WTC11 (cell line): Measurements from ENCODE around the gene APMAP. TPM values are rescaled to one million over a fixed set of nuclear protein-coding genes. Genes with fewer than 3 reads are reported as not detected.

Experiments
- ATAC-seq: fragments of 200-7000 bp; cut with Tn5 transposase; 2 replicates; pipeline ENCODE4 v1.10.0; 2021; ENCODE audit warnings: mild to moderate bottlenecking, moderate library complexity
- CTCF ChIA-PET: fragments of 300-600 bp; sonication (Branson Sonifier 250); formaldehyde crosslinking; loops from one replicate; lab custom pipeline; 2021; ENCODE audit warnings: antibody characterized with exemption; lab: Charles Lee
- POLR2A ChIA-PET: fragments of 350-600 bp; sonication (Branson Sonifier 250); formaldehyde crosslinking; loops from one replicate; lab custom pipeline; 2021; ENCODE audit warnings: antibody characterized with exemption; lab: Charles Lee
- DNase-seq: peaks from one replicate; pipeline ENCODE4 v3.0.0; 2021; ENCODE audit warnings: low spot score
- H3K27ac Mint-ChIP-seq: 2 replicates; pipeline ENCODE4 v1.8.0; 2021; ENCODE audit warnings: mixed read lengths
- H3K27me3 Mint-ChIP-seq: 2 replicates; pipeline ENCODE4 v1.8.0; 2021; ENCODE audit warnings: low read depth, mild to moderate bottlenecking, moderate library complexity, mixed read lengths
- H3K36me3 Mint-ChIP-seq: 2 replicates; pipeline ENCODE4 v1.8.0; 2021; ENCODE audit warnings: mixed read lengths
- H3K4me1 Mint-ChIP-seq: 2 replicates; pipeline ENCODE4 v1.8.0; 2022; ENCODE audit warnings: mixed read lengths
- H3K4me3 Mint-ChIP-seq: 2 replicates; pipeline ENCODE4 v1.8.0; 2021; ENCODE audit warnings: mild to moderate bottlenecking, moderate library complexity, mixed read lengths
- H3K9me3 Mint-ChIP-seq: 2 replicates; pipeline ENCODE4 v1.8.0; 2021; ENCODE audit warnings: mixed read lengths
- ESRRA ChIP-seq: sonication (generic); formaldehyde crosslinking; IDR thresholded peaks from 2 replicates; pipeline ENCODE4 v1.8.1; 2022; ENCODE audit warnings: mild to moderate bottlenecking, missing genetic modification reagents, borderline replicate concordance
- ETV6 ChIP-seq: sonication (generic); formaldehyde crosslinking; IDR thresholded peaks from 2 replicates; pipeline ENCODE4 v1.8.1; 2022; ENCODE audit warnings: mild to moderate bottlenecking, missing genetic modification reagents
- IRF2 ChIP-seq: sonication (generic); formaldehyde crosslinking; IDR thresholded peaks from 2 replicates; pipeline ENCODE4 v1.8.0; 2022; ENCODE audit warnings: low read depth, missing genetic modification reagents, borderline replicate concordance
- MYBL2 ChIP-seq: sonication (generic); formaldehyde crosslinking; IDR thresholded peaks from 2 replicates; pipeline ENCODE4 v1.8.1; 2023; ENCODE audit warnings: mild to moderate bottlenecking, moderate library complexity, missing genetic modification reagents
- NFYB ChIP-seq: sonication (generic); formaldehyde crosslinking; conservative IDR thresholded peaks from 2 replicates; pipeline ENCODE4 v1.8.0; 2022; ENCODE audit warnings: low read depth, missing genetic modification reagents
- PRRX2 ChIP-seq: fragments of 250-450 bp; sonication (Bioruptor Pico); IDR thresholded peaks from 2 replicates; pipeline ENCODE4 v1.8.0; 2021; ENCODE audit warnings: mild to moderate bottlenecking
- RELA ChIP-seq: sonication (generic); formaldehyde crosslinking; IDR thresholded peaks from 2 replicates; pipeline ENCODE4 v1.8.1; 2022; ENCODE audit warnings: missing genetic modification reagents, mild to moderate bottlenecking, borderline replicate concordance
- SMAD4 ChIP-seq: sonication (generic); formaldehyde crosslinking; IDR thresholded peaks from 2 replicates; pipeline ENCODE4 v1.8.0; 2022; ENCODE audit warnings: mild to moderate bottlenecking, missing genetic modification reagents
- total RNA-seq: library from RNA; stranded (reverse); gene quantifications from 3 replicates; pipeline ENCODE4 v1.2.3, GENCODE V29; 2021
- TF ChIP-seq, protein P1 (sequence below): sonication (generic); formaldehyde crosslinking; IDR thresholded peaks from 2 replicates; pipeline ENCODE4 v1.8.0; 2022; ENCODE audit warnings: mild to moderate bottlenecking, missing genetic modification reagents
- TF ChIP-seq, protein P2 (sequence below): sonication (generic); formaldehyde crosslinking; IDR thresholded peaks from 2 replicates; pipeline ENCODE4 v1.8.1; 2023; ENCODE audit warnings: mild to moderate bottlenecking, missing genetic modification reagents, moderate library complexity
- TF ChIP-seq, protein P3 (sequence below): sonication (generic); formaldehyde crosslinking; IDR thresholded peaks from 2 replicates; pipeline ENCODE4 v1.8.0; 2022; ENCODE audit warnings: mild to moderate bottlenecking, missing genetic modification reagents
- TF ChIP-seq, protein P4 (sequence below): sonication (generic); formaldehyde crosslinking; IDR thresholded peaks from 2 replicates; pipeline ENCODE4 v1.8.1; 2023; ENCODE audit warnings: mild to moderate bottlenecking, missing genetic modification reagents
- TF ChIP-seq, protein P5 (sequence below): sonication (generic); formaldehyde crosslinking; IDR thresholded peaks from 2 replicates; pipeline ENCODE4 v1.8.0; 2022; ENCODE audit warnings: mild to moderate bottlenecking, missing genetic modification reagents
- TF ChIP-seq, protein P6 (sequence below): sonication (generic); formaldehyde crosslinking; IDR thresholded peaks from 2 replicates; pipeline ENCODE4 v1.8.1; 2022; ENCODE audit warnings: mild to moderate bottlenecking, moderate library complexity, missing genetic modification reagents
- TF ChIP-seq, protein P7 (sequence below): fragments of 250-450 bp; sonication (Bioruptor Pico); IDR thresholded peaks from 2 replicates; pipeline ENCODE4 v1.8.0; 2021; ENCODE audit warnings: mild to moderate bottlenecking
- TF ChIP-seq, protein P8 (sequence below): sonication (generic); formaldehyde crosslinking; IDR thresholded peaks from 2 replicates; pipeline ENCODE4 v1.8.1; 2022; ENCODE audit warnings: low read depth, mild to moderate bottlenecking, moderate library complexity, missing genetic modification reagents, borderline replicate concordance

The APMAP gene
- total RNA-seq, 1 experiment from 2014 or later, result 55.3 TPM

DNA sequence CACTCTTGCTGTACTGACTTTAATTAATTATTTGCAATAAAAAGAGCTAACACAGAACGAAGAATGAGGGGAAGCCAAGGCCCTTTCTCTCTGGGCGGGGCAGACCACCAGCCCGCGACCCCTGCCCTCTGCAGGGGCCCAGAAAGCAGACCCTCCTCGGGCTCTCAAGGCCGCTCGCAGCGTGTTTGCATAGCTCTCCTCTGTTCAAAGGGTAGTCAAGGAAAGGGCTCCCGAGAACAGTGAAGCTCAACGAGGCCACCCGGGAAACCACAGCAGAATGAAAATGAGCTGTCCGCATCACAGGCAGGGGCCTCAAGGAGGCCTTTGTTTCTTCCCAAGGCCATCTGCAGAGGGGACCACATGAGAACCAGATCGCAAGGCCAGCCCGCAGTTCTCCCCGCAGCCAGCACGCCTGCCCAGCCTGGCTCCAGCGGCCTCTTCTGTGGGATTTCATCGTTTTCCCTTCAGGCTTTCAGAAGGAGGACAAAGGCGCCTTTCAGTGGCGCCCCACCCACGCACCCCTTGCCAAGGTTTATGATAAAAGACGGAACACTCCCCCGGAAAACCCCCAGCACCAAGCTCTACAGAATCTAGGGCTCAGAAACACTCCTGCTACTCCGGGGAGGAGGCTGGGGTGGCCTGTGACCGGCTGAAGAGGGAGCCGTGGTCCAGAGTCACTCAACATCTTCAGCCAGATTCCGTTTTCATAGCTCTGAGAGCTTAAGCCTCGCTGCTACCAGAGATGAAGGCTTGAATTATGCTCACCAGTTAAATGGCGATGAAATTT is 40.1 kb upstream of the APMAP start (continued):
- no peak for TF ChIP-seq ESRRA (CRISPR knock-in tag)

DNA sequence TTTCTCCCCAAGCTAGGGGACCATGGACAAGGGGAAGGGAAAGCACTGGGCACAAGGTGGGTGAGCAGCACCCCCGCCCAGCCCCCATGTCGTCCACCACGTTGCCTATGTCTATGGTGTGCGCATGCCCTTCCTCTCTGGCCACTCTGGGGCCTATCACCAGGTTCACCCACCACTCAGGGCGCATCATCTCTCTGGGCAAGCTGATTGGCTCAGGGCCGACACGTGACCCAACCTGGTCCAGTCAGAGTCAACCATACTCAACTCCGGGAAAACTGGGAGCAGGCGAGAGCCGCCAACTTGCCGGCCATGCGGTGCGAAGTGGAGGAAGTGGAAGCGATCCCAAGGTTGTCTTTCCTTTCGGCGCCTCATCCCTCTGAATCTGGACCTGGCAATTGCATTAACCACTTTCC is 39.5 kb upstream of the APMAP start:
- TF ChIP-seq, protein P1, sequence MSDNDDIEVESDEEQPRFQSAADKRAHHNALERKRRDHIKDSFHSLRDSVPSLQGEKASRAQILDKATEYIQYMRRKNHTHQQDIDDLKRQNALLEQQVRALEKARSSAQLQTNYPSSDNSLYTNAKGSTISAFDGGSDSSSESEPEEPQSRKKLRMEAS (CRISPR knock-in tag), result 0 out of 2 replicates have a peak, but pooled peaks have one; percentile 31
- TF ChIP-seq PRRX2 (CRISPR knock-in tag) (no peak), NFYB (peak; percentile 57)
- TF ChIP-seq, protein P2, sequence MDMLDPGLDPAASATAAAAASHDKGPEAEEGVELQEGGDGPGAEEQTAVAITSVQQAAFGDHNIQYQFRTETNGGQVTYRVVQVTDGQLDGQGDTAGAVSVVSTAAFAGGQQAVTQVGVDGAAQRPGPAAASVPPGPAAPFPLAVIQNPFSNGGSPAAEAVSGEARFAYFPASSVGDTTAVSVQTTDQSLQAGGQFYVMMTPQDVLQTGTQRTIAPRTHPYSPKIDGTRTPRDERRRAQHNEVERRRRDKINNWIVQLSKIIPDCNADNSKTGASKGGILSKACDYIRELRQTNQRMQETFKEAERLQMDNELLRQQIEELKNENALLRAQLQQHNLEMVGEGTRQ (CRISPR knock-in tag), result peak; percentile 83
- TF ChIP-seq, protein P3, sequence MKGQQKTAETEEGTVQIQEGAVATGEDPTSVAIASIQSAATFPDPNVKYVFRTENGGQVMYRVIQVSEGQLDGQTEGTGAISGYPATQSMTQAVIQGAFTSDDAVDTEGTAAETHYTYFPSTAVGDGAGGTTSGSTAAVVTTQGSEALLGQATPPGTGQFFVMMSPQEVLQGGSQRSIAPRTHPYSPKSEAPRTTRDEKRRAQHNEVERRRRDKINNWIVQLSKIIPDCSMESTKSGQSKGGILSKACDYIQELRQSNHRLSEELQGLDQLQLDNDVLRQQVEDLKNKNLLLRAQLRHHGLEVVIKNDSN, result peak; percentile 71
- ChIA-PET CTCF (interaction anchor here (1.1 kb wide), 1 partner anchor 22 kb away, joined by 3 read pairs; no protein-coding TSS in a partner anchor), POLR2A (no interaction called here)
- Mint-ChIP-seq H3K36me3 (no peaks in the 10 kb centered on the region; the same call in 1 of the 2 replicates), H3K27me3 (peaks cover 10% of the 10 kb centered on the region), H3K4me3 (no peak overlapping the region), H3K27ac (no peak overlapping the region), H3K4me1 (peaks cover 11% of the 10 kb centered on the region), H3K9me3 (no peaks in the 10 kb centered on the region)
- ATAC-seq (peak; percentile 38; the same call in 1 of the 2 replicates), DNase-seq (no peak)

DNA sequence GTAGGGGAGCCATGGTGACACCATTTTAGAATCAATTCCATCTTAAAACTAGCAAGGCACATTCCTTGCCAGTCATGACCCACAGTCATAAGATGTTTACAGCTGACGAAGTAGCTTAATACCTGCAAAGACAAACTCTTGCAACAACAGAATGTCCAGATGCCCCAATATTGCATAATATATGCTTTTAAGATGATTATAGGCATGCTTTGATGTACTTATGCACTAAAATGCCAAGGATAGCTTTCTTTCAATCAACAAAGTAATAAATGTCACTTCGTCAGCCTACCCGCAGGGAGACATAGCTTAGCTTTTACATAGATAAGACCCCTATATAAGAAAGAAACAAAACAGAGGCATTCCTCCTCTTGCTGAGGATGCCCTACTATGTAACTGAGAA is 38.7 kb upstream of the APMAP start:
- no peak for TF ChIP-seq MYBL2
- no peak for TF ChIP-seq IRF2 (CRISPR knock-in tag)
- TF ChIP-seq RELA (CRISPR knock-in tag), result no peak
- TF ChIP-seq ETV6 (CRISPR knock-in tag), result no peak
- TF ChIP-seq, protein P4, sequence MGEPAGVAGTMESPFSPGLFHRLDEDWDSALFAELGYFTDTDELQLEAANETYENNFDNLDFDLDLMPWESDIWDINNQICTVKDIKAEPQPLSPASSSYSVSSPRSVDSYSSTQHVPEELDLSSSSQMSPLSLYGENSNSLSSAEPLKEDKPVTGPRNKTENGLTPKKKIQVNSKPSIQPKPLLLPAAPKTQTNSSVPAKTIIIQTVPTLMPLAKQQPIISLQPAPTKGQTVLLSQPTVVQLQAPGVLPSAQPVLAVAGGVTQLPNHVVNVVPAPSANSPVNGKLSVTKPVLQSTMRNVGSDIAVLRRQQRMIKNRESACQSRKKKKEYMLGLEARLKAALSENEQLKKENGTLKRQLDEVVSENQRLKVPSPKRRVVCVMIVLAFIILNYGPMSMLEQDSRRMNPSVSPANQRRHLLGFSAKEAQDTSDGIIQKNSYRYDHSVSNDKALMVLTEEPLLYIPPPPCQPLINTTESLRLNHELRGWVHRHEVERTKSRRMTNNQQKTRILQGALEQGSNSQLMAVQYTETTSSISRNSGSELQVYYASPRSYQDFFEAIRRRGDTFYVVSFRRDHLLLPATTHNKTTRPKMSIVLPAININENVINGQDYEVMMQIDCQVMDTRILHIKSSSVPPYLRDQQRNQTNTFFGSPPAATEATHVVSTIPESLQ, result no peak
- no peak for TF ChIP-seq SMAD4 (CRISPR knock-in tag)
- TF ChIP-seq, protein P5, sequence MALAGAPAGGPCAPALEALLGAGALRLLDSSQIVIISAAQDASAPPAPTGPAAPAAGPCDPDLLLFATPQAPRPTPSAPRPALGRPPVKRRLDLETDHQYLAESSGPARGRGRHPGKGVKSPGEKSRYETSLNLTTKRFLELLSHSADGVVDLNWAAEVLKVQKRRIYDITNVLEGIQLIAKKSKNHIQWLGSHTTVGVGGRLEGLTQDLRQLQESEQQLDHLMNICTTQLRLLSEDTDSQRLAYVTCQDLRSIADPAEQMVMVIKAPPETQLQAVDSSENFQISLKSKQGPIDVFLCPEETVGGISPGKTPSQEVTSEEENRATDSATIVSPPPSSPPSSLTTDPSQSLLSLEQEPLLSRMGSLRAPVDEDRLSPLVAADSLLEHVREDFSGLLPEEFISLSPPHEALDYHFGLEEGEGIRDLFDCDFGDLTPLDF (CRISPR knock-in tag), result no peak
- TF ChIP-seq, protein P6, sequence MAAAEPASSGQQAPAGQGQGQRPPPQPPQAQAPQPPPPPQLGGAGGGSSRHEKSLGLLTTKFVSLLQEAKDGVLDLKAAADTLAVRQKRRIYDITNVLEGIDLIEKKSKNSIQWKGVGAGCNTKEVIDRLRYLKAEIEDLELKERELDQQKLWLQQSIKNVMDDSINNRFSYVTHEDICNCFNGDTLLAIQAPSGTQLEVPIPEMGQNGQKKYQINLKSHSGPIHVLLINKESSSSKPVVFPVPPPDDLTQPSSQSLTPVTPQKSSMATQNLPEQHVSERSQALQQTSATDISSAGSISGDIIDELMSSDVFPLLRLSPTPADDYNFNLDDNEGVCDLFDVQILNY (CRISPR knock-in tag), result no peak
- TF ChIP-seq, protein P7, sequence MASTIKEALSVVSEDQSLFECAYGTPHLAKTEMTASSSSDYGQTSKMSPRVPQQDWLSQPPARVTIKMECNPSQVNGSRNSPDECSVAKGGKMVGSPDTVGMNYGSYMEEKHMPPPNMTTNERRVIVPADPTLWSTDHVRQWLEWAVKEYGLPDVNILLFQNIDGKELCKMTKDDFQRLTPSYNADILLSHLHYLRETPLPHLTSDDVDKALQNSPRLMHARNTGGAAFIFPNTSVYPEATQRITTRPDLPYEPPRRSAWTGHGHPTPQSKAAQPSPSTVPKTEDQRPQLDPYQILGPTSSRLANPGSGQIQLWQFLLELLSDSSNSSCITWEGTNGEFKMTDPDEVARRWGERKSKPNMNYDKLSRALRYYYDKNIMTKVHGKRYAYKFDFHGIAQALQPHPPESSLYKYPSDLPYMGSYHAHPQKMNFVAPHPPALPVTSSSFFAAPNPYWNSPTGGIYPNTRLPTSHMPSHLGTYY (CRISPR knock-in tag), result no peak
- TF ChIP-seq, protein P8, sequence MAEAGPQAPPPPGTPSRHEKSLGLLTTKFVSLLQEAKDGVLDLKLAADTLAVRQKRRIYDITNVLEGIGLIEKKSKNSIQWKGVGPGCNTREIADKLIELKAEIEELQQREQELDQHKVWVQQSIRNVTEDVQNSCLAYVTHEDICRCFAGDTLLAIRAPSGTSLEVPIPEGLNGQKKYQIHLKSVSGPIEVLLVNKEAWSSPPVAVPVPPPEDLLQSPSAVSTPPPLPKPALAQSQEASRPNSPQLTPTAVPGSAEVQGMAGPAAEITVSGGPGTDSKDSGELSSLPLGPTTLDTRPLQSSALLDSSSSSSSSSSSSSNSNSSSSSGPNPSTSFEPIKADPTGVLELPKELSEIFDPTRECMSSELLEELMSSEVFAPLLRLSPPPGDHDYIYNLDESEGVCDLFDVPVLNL (CRISPR knock-in tag), result no peak
- DNase-seq (no peak), ATAC-seq (no peak)
- Mint-ChIP-seq H3K9me3 (no peaks in the 10 kb centered on the region), H3K4me3 (no peak overlapping the region), H3K27me3 (peaks cover 10% of the 10 kb centered on the region; the same call in 1 of the 2 replicates), H3K27ac (no peak overlapping the region), H3K4me1 (peaks cover 11% of the 10 kb centered on the region), H3K36me3 (no peaks in the 10 kb centered on the region; the same call in 1 of the 2 replicates)
- ChIA-PET POLR2A (no interaction called here), CTCF (no interaction called here)
